IPS-20b (cell line): ENCODE measurements around the gene NHLRC4.

ENCODE experiments used
- H3K27ac ChIP-seq: one replicate; pipeline ENCODE4 v1.5.1; 2013; ENCODE audit warnings: low read length
- H3K27me3 ChIP-seq: 2 replicates; pipeline ENCODE4 v1.6.1; 2013; ENCODE audit warnings: mild to moderate bottlenecking, low read length, inconsistent platforms; ENCODE audit not compliant: insufficient read depth
- H3K36me3 ChIP-seq: 2 replicates; pipeline ENCODE4 v1.6.1; 2013; ENCODE audit warnings: low read depth, mild to moderate bottlenecking, inconsistent platforms, low read length, moderate library complexity; ENCODE audit not compliant: insufficient read depth
- H3K4me1 ChIP-seq: 2 replicates; pipeline ENCODE4 v1.6.1; 2013; ENCODE audit warnings: mild to moderate bottlenecking, control low read depth, inconsistent platforms, low read length, moderate library complexity; ENCODE audit not compliant: insufficient read depth
- H3K4me3 ChIP-seq: 2 replicates; pipeline ENCODE4 v1.5.1; 2013; ENCODE audit warnings: mild to moderate bottlenecking, low read length, inconsistent platforms
- H3K9ac ChIP-seq: 2 replicates; pipeline ENCODE4 v1.6.1; 2013; ENCODE audit warnings: low read depth, mild to moderate bottlenecking, inconsistent platforms, low read length, moderate library complexity
- H3K9me3 ChIP-seq: 2 replicates; pipeline ENCODE4 v1.6.1; 2013; ENCODE audit warnings: mild to moderate bottlenecking, low read depth, low read length, inconsistent platforms; ENCODE audit not compliant: insufficient read depth

Gene NHLRC4

GRCh38 chr16:564690-565418 lies 2.0 kb upstream of the NHLRC4 start:
- Histone ChIP-seq H3K27me3 (peaks cover 28% of the 10 kb centered on the region), H3K36me3 (no peaks in the 10 kb centered on the region), H3K4me1 (peaks cover 6% of the 10 kb centered on the region; the same call in 1 of the 2 replicates), H3K4me3 (no peak overlapping the region), H3K27ac (no peak overlapping the region), H3K9me3 (no peaks in the 10 kb centered on the region), H3K9ac (no peak overlapping the region)

GRCh38 chr16:565419-566330 lies 1.1 kb upstream of the NHLRC4 start:
- no peak overlapping the region for H3K9ac ChIP-seq
- no peak overlapping the region for H3K27ac ChIP-seq
- peaks cover 6% of the 10 kb centered on the region; the same call in 1 of the 2 replicates for H3K4me1 ChIP-seq
- peaks cover 22% of the 10 kb centered on the region for H3K27me3 ChIP-seq
- H3K4me3 ChIP-seq: no peak overlapping the region
- no peaks in the 10 kb centered on the region for H3K36me3 ChIP-seq
- no peaks in the 10 kb centered on the region for H3K9me3 ChIP-seq

GRCh38 chr16:567373-568256 lies 810 bp downstream of the NHLRC4 start:
- no peaks in the 10 kb centered on the region for H3K9me3 ChIP-seq
- peaks cover 6% of the 10 kb centered on the region; the same call in 1 of the 2 replicates for H3K4me1 ChIP-seq
- no peak overlapping the region for H3K9ac ChIP-seq
- H3K27ac ChIP-seq: no peak overlapping the region
- no peaks in the 10 kb centered on the region for H3K36me3 ChIP-seq
- H3K4me3 ChIP-seq: no peak overlapping the region
- peaks cover 3% of the 10 kb centered on the region for H3K27me3 ChIP-seq

GRCh38 chr16:568401-569258 lies 1.8 kb downstream of the NHLRC4 start:
- Histone ChIP-seq H3K9ac (peak overlapping the region; percentile 80; the same call in 1 of the 2 replicates), H3K27ac (no peak overlapping the region)

GRCh38 chr16:569445-570254 lies 2.8 kb downstream of the NHLRC4 start, which contains the start of gene PIGQ:
PIGQ (plus strand) TSS chr16:569968; CDS start chr16:574075, 4,107 bp downstream.
- no peak within 1 kb of the TSS for H3K27ac ChIP-seq
- no peaks in the 10 kb centered on the region for H3K27me3 ChIP-seq
- H3K9me3 ChIP-seq: no peaks in the 10 kb centered on the region
- H3K4me1 ChIP-seq: peaks cover 6% of the 10 kb centered on the region; the same call in 1 of the 2 replicates
- H3K36me3 ChIP-seq: no peaks in the 10 kb centered on the region
- H3K4me3 ChIP-seq: peak within 1 kb of the TSS; percentile 94
- H3K9ac ChIP-seq: peak within 1 kb of the TSS; percentile 83

More at GRCh38 chr16:568401-569258, 1.8 kb downstream of the NHLRC4 start:
- Histone ChIP-seq H3K4me1 (peaks cover 6% of the 10 kb centered on the region; the same call in 1 of the 2 replicates), H3K36me3 (no peaks in the 10 kb centered on the region), H3K4me3 (peak overlapping the region; percentile 74), H3K9me3 (no peaks in the 10 kb centered on the region), H3K27me3 (no peaks in the 10 kb centered on the region)

- Histone ChIP-seq H3K27ac (no peak overlapping the region), H3K4me1 (peaks cover 2% of the 10 kb centered on the region; the same call in 1 of the 2 replicates), H3K9me3 (no peaks in the 10 kb centered on the region), H3K36me3 (0 out of 2 replicates have a peak, but pooled peaks cover 6% of the 10 kb centered on the region), H3K27me3 (no peaks in the 10 kb centered on the region), H3K4me3 (no peak overlapping the region), H3K9ac (no peak overlapping the region)
Observed at GRCh38 chr16:572865-573650, 6.3 kb downstream of the NHLRC4 start.

- no peaks in the 10 kb centered on the region; the same call in 1 of the 2 replicates for H3K4me1 ChIP-seq
- no peaks in the 10 kb centered on the region for H3K9me3 ChIP-seq
- H3K4me3 ChIP-seq: no peak overlapping the region
- no peaks in the 10 kb centered on the region for H3K27me3 ChIP-seq
- H3K36me3 ChIP-seq: 0 out of 2 replicates have a peak, but pooled peaks cover 6% of the 10 kb centered on the region
- no peak overlapping the region for H3K27ac ChIP-seq
- no peak overlapping the region for H3K9ac ChIP-seq
Observed at GRCh38 chr16:574021-574760, 7.4 kb downstream of the NHLRC4 start.

- Histone ChIP-seq H3K36me3 (0 out of 2 replicates have a peak, but pooled peaks cover 6% of the 10 kb centered on the region), H3K27ac (no peak overlapping the region), H3K27me3 (no peaks in the 10 kb centered on the region), H3K4me3 (no peak overlapping the region), H3K9me3 (no peaks in the 10 kb centered on the region), H3K4me1 (no peaks in the 10 kb centered on the region), H3K9ac (no peak overlapping the region)
Observed at GRCh38 chr16:575354-576196, 8.8 kb downstream of the NHLRC4 start.
